HG03066 (cell line): ENCODE results near the gene DUSP8.

Experiments
- ATAC-seq: cut with Tn5 transposase; IDR thresholded peaks from one replicate; pipeline ENCODE4 v1.9.1; 2021; ENCODE audit warnings: low read depth; ENCODE audit not compliant: unreplicated experiment

Gene DUSP8

GRCh38 chr11:1505480-1505879, 66.6 kb downstream of the DUSP8 start:
- no peak for ATAC-seq

- ATAC-seq, result no peak
Measured at GRCh38 chr11:1504581-1505290, 67.3 kb downstream of the DUSP8 start.

- ATAC-seq, result no peak
Measured at GRCh38 chr11:1504138-1504537, 67.9 kb downstream of the DUSP8 start.
